ENCODE results near the gene FBXW8.
A peak's percentile ranks its signal among the peaks of the same experiment; 100 is the strongest.

FBXW8 gene

GRCh38 chr12:116910645-116911451, at the start of gene FBXW8:
Gene FBXW8 (plus strand): TSS chr12:116910950. CDS start chr12:116911038, 88 bp downstream.
- DNase-seq (ENCODE audit: insufficient read length, low spot score): peak; percentile 82
- peak; percentile 80 for FAIRE-seq

GRCh38 chr12:116861320-116861719, 49.4 kb upstream of the FBXW8 start:
- FAIRE-seq (peak; percentile 81), DNase-seq (ENCODE audit: insufficient read length, low spot score) (no peak)

- FAIRE-seq (no peak), DNase-seq (ENCODE audit: insufficient read length, low spot score) (no peak)
Measured at GRCh38 chr12:116862167-116862566, 48.6 kb upstream of the FBXW8 start.

- DNase-seq (ENCODE audit: insufficient read length, low spot score) (no peak), FAIRE-seq (no peak)
Measured at GRCh38 chr12:116863275-116863767, 47.4 kb upstream of the FBXW8 start.

- DNase-seq (ENCODE audit: insufficient read length, low spot score): no peak
- FAIRE-seq: peak; percentile 23
Measured at GRCh38 chr12:116864371-116865160, 46.2 kb upstream of the FBXW8 start.

GRCh38 chr12:116867523-116867922, 43.2 kb upstream of the FBXW8 start:
- no peak for FAIRE-seq
- no peak for DNase-seq (ENCODE audit: insufficient read length, low spot score)

GRCh38 chr12:116870306-116870705, 40.4 kb upstream of the FBXW8 start:
- FAIRE-seq: no peak
- no peak for DNase-seq (ENCODE audit: insufficient read length, low spot score)

- DNase-seq (ENCODE audit: insufficient read length, low spot score) (no peak), FAIRE-seq (no peak)
Measured at GRCh38 chr12:116874324-116874995, 36.3 kb upstream of the FBXW8 start.

GRCh38 chr12:116876151-116876869, 34.4 kb upstream of the FBXW8 start:
- DNase-seq (ENCODE audit: insufficient read length, low spot score) (no peak), FAIRE-seq (no peak)

GRCh38 chr12:116878567-116879508, 31.9 kb upstream of the FBXW8 start:
- DNase-seq (ENCODE audit: insufficient read length, low spot score) (no peak), FAIRE-seq (peak; percentile 23)

GRCh38 chr12:116879509-116880212, 31.1 kb upstream of the FBXW8 start:
- DNase-seq (ENCODE audit: insufficient read length, low spot score) (no peak), FAIRE-seq (no peak)

- peak; percentile 59 for FAIRE-seq
Measured at GRCh38 chr12:116880213-116880816, 30.4 kb upstream of the FBXW8 start.

GRCh38 chr12:116880817-116881324, 29.9 kb upstream of the FBXW8 start:
- FAIRE-seq (peak; percentile 80), DNase-seq (ENCODE audit: insufficient read length, low spot score) (no peak)

More at GRCh38 chr12:116880213-116880816, 30.4 kb upstream of the FBXW8 start:
- no peak for DNase-seq (ENCODE audit: insufficient read length, low spot score)

- no peak for FAIRE-seq
- no peak for DNase-seq (ENCODE audit: insufficient read length, low spot score)
Measured at GRCh38 chr12:116881325-116881876, 29.3 kb upstream of the FBXW8 start, which contains the start of gene HRK. Gene HRK (minus strand): TSS chr12:116881441. CDS start chr12:116881307, 134 bp downstream.

GRCh38 chr12:116881877-116882507, 28.8 kb upstream of the FBXW8 start:
- FAIRE-seq (no peak), DNase-seq (ENCODE audit: insufficient read length, low spot score) (no peak)

GRCh38 chr12:116882742-116883141, 28.0 kb upstream of the FBXW8 start:
- DNase-seq (ENCODE audit: insufficient read length, low spot score) (no peak), FAIRE-seq (no peak)

GRCh38 chr12:116884871-116885270, 25.9 kb upstream of the FBXW8 start:
- FAIRE-seq (no peak), DNase-seq (ENCODE audit: insufficient read length, low spot score) (no peak)

All from HTR-8/SVneo (cell line).